Superior temporal gyrus (tissue), 1 donor: ENCODE data around the gene IL31.
"Not testable (repeated sequence)": the region's sequence is repeated elsewhere in the genome, so short reads cannot be mapped to it uniquely, and the experiment has no call there.

Experiments
- DNase-seq: peaks from one replicate; pipeline ENCODE4 v3.0.0-alpha.2; 2016; ENCODE audit errors: extremely low spot score

The IL31 gene

GRCh38 chr12:122192441-122192840, 18.4 kb upstream of the IL31 start:
- no peak for DNase-seq

- peak; percentile 45 for DNase-seq
These were observed 17.0 kb upstream of the IL31 start for GRCh38 chr12:122190842-122191668.

- no peak for DNase-seq
These were observed 15.8 kb upstream of the IL31 start for GRCh38 chr12:122189626-122190475.

DNA sequence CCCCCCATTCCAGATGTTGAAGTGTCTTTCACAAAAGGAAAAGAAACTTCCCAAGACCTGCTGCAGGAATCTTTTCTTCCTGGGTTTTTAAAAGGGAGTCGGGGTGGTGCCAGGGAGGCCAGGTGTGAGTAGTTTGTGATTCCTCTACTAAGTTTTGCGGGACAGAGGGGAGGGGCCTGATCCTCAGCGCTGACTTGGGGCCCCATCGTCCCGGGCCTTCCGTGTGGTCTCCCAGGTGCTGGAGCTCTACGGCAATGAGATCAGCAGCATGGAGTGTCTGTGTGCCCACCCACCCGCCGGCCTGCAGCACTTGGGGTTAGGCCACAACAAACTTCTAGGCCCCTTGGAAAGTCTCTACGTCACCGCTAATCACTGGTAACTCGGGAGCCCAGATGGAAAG, 13.4 kb upstream of the IL31 start:
- DNase-seq = no peak

DNA sequence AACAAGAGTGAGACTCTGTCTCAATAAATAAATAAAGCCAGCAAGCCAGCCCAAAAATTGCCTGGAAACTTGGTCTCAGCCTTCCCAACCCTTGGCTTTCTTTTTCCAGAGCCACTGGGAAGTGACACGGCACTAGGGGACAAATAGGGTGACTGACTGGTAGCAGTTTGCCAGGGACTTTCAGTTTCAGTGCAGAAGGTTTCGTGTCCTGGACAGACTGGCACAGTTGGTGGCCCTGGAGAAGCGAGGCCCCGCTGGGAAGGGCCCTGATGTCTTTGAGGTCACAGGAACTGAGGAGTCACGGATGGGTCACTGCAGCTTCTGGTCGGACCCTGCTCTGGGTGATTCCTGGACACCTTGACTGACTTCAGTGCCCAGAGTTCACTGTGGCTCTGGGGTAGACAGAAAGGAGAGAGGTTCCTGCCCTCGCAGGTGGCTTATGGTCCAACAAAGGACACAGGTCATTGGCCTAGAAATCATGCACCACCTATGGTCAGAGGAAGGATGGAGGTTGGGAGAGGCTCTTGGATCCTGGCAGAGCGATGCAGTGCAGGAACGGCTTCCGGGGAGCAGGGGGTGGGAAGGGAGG, 11.6 kb upstream of the IL31 start:
- DNase-seq = no peak

DNA sequence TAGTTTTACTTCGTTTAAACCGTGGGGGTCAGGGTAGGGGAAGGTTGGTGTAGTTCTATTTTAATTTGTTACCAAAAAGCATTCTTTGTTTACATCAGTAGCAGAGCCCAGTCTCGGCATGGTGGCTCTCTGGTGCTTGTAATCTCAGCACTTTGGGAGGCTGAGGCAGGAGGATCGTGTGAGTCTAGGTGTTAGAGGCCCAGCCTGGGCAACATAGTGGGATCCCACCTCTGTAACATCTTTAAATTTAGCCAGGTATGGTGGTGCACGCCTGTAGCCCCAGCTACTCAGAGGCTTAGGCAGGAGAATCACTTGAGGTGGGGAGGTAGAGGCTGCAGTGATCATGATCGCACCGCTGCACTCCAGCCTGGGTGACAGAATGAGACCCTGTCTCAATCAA, 11.1 kb upstream of the IL31 start:
- DNase-seq = no peak

DNA sequence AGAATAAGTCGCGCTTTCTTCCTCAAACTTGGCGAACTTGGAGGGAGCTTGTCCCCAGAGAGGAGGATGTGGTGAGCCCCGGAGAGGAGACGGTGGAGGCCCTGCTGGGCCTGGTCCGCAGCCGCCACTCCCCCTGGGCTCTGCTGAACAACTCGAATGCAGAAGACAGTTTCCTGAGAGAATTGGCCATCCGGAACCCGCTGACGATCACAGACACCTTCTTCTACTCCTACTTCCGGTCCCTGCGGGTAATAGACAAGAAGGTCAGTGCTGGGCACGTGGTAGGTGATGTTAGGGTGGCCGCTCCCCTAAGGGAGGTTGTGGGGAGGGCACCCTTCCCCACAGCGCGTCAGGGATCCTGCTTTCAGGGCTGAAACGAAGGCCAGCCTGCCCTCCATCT, 10.5 kb upstream of the IL31 start:
- no peak for DNase-seq

- DNase-seq = no peak
These were observed 9.5 kb upstream of the IL31 start for GRCh38 chr12:122183588-122183940.

GRCh38 chr12:122182887-122183587, 9.0 kb upstream of the IL31 start, which contains the start of gene LRRC43:
Gene LRRC43 (plus strand): TSS chr12:122183123. CDS start chr12:122183145, 22 bp downstream.
- no peak for DNase-seq

GRCh38 chr12:122176473-122176872, 2.5 kb upstream of the IL31 start:
- not testable (repeated sequence) for DNase-seq

GRCh38 chr12:122172262-122172939, 1.6 kb downstream of the IL31 start:
- DNase-seq = no peak

DNA sequence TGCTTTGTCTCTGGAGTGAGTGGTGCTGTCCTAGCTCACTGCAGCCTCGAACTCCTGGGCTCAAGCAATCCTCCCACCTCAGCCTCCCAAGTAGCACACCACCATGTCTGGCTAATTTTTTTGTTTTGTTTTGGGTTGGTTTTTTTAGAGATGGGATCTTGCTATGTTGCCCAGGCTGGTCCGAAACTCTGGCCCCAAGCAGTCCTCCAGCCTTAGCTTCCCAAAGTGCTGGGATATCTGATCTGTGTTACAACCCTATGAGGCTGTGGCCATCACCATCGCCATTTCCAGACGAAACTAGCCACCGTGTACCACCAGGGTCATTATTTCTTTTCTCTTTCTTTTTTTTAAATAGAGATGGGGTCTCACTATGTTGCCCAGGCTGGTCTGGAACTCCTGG, 2.6 kb downstream of the IL31 start:
- DNase-seq = no peak

DNA sequence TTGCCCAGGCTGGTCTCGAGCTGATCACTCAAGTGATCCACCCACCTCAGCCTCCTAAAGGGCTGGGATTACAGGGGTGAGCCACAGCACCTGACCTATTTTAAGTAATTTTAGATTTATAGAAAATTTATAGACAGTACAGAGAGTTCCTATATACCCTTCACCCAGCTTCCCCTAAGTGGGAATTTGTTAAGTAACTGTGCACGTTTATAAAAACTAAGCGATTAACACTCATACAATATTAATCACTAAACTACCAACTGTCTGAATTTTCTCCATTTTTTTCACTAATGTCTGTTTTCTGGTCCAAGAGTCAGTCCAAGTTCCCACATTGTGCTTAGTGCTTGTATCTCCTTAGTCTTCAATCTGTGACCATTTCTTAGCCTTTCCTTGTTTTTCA, 5.5 kb downstream of the IL31 start:
- no peak for DNase-seq

GRCh38 chr12:122167356-122167925, 6.6 kb downstream of the IL31 start:
- peak; percentile 13 for DNase-seq

DNA sequence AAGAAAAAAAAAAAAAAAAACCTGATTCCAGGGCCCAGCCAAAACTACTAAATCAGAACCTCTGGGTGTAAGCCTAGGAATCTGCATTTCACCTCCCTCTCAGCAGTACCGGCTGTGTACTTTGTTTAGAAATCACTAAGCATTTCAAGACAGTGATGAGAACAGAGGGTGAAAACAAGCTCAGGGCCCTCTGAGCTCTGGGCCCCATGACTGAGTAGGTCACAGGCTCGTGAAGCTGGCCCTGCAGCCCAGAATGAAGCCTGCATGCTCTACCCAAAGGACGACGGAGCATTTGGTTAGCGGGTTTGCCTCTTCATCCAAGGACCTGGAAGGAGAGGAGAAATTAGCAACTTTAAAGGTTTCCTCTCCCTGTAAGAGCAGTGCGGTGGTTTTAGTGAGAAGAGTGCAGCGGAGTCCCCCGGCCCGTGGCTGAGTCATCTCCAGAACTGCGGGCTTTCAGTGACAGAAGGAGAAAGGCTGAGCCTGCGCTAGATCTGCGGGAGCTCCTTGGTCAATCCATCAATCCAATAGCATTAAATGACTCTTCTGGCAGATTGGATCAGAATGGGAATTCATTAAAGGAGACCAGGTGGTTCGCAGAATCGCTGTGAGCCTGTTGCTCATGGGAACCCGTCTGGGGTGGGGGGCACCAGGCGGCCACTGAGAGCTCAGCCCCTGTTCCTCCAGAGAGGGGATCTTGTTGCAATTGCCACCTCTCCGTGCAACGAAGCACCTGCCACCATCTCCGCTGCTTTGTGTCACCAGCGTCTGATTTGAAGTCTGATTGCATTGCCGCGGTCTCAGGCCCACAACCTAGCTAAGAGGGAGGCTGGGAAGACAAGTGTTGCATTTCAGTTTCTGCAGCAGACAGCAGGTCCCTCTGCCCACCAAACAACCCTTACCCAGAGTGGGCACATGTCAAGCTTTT, 7.3 kb downstream of the IL31 start:
- DNase-seq = no peak

DNA sequence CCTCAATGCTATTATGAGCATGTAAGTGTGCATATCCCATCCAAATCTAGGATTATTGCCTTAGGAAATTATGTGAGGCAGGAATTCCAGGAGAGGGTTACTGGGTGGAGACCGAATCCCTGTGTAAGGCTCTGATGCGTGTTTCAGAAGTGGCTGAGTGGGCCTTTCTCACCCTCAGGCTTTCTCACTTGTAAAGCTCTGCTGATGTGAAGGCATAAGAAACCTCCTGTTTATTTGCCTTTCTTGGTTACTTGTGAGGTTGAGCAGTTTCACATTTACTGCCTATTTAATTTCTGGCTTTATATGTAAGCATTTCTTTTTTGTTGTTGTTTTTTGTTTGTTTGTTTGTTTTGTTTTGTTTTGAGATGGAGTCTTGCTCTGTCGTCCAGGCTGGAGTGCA, 11.0 kb downstream of the IL31 start:
- DNase-seq = no peak

DNA sequence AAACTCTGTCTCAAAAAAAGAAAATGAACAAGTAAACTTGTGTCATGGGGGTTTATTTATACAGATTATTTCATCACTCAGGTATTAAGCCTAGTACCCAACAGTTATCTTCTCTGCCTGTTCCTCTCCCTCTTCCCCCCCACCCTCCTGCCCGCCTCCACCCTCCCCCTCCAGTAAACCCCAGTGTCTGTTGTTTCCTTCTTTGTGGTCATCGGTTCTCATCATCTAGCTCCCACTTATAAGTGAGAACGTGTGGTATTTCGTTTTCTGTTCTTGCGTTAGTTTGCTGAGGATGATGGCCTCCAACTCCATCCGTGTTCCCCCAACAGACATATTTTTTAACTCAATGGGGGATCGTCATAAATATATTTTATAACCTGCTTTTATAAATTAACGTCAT, 12.3 kb downstream of the IL31 start:
- no peak for DNase-seq

GRCh38 chr12:122160761-122161160, 13.3 kb downstream of the IL31 start:
- no peak for DNase-seq

DNA sequence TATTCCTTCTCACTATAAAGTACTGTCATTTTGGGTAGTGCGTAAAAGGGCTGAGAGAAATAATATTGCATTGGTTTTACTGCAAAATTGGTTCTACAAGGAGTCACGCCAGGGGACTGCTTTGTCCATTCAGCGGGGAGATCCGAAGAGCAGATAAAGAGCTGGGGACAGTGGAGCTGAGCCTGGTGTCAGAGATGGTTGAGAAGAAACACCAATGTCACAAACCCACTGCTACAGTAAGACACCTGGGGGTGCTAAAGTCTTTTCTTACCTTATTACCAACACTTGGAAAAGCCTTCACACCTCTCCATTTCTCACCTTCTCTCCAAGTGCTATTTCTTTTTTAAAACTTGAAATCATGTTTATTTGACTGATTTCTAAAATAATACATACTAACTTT, 14.1 kb downstream of the IL31 start:
- DNase-seq = no peak

DNA sequence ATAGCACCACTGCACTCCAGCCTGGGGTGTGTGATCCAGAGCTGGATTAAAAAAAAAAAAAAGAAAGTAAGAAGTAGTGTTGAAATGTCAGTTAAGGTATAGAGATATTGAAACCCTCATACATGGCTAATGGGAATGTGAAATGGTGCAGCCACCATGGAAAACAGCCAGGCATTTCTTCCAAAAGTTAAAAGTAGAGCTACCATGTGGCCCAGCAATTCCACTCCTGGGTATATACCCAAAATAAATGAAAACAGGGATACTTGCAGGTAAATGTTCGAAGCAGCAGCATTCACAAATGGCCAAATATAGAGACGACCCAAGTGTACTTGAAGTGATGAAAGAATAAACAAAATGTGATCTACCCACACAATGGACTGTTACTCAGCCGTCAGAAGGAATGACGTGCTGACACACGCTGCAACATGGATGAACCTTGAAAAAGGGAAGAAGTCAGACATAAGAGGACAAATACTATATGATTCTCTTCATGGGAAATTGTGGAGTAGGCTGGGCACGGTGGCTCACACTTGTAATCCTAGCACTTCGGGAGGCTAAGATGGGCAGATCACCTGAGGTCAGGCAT, 15.2 kb downstream of the IL31 start:
- no peak for DNase-seq
